Upper lobe of left lung (tissue), 4 donors: ENCODE data around the gene DOCK10.

Experiments used
- CTCF ChIP-seq, 6 experiments: fragments of 450-650 bp in 4 of 6; fragments of 200-600 bp in 2 of 6; sonication (generic) in 2 of 6; IDR thresholded peaks; one replicate each; pipeline ENCODE4 v1.5.1; 2016 to 2019; ENCODE audit warnings: antibody characterized with exemption in 6 of 6
- EP300 ChIP-seq, 4 donors: sonication (generic); formaldehyde crosslinking; IDR thresholded peaks; one replicate each; pipeline ENCODE4 v1.5.1; 2017; ENCODE audit warnings: antibody characterized with exemption in 4 of 4, control low read depth in 2 of 4
- POLR2A ChIP-seq, 4 donors: fragments of 450-650 bp; IDR thresholded peaks; one replicate each; pipeline ENCODE4 v1.5.1; 2016 to 2017; ENCODE audit warnings: antibody characterized with exemption in 4 of 4, mild to moderate bottlenecking in 2 of 4
- POLR2AphosphoS5 ChIP-seq, 2 donors: sonication (generic); formaldehyde crosslinking; IDR thresholded peaks; one replicate each; pipeline ENCODE4 v1.5.1; 2017; ENCODE audit warnings: antibody characterized with exemption in 2 of 2

DNA sequence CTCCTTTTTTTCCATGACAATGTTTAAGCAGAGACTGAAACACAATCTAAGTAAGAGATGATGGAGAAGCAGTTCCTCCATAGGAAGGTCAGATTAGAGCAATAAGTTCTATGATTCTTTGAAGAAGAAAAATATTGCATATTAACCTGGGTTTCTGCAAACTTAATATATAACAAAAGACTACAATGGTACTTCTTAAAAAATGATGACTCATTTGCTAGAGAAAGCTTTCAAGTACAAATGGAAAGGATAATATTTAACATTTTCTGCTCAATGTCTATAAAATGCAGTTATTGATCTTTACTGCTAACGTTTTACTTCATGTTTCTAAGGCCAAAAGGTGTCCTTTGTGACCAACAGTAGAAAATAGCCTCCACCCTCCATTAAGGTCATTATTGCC lies 158.6 kb downstream of the DOCK10 start:
- TF ChIP-seq CTCF (IDR thresholded peaks at IDR 0.05) (no peak), POLR2AphosphoS5 (IDR thresholded peaks at IDR 0.05) (no peak), POLR2A (IDR thresholded peaks at IDR 0.05) (no peak), EP300 (IDR thresholded peaks at IDR 0.05) (no peak)
